Activated CD8-positive, alpha-beta memory T cell treated with anti-CD3 and anti-CD28 coated beads, Interleukin-2, amount 50 U/mL, for 48 hours (primary cell): Measurements from ENCODE around the gene PANK2.
"Not testable (repeated sequence)": the region's sequence is repeated elsewhere in the genome, so short reads cannot be mapped to it uniquely, and the experiment has no call there.

ENCODE experiments used
- DNase-seq: peaks from one replicate; pipeline ENCODE4 v3.0.0-alpha.2; 2020

PANK2 gene

GRCh38 chr20:3902446-3902845 is 13.3 kb downstream of the PANK2 start:
- no peak for DNase-seq

- DNase-seq, result no peak
Observed at GRCh38 chr20:3904224-3904623, 15.0 kb downstream of the PANK2 start.

DNA sequence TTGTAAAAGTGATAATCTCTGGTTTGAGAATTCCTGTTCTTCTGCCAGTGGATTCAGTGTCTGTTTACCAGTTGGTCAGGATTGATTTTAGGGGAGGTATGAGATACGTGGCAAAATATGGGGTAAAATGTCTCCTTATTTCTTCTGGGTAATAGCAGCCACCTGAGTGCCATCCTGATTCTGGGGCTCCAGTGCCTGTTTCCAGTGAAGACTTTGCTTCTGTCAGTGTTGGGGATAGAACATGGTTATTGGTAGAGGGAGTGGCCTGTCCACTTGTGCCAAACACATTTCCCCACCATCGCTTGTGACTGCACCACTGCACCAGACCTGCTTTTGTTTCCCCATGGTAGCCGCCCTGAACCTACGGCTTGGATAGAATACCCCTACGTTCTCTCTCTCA is 15.7 kb downstream of the PANK2 start:
- DNase-seq, result no peak

DNA sequence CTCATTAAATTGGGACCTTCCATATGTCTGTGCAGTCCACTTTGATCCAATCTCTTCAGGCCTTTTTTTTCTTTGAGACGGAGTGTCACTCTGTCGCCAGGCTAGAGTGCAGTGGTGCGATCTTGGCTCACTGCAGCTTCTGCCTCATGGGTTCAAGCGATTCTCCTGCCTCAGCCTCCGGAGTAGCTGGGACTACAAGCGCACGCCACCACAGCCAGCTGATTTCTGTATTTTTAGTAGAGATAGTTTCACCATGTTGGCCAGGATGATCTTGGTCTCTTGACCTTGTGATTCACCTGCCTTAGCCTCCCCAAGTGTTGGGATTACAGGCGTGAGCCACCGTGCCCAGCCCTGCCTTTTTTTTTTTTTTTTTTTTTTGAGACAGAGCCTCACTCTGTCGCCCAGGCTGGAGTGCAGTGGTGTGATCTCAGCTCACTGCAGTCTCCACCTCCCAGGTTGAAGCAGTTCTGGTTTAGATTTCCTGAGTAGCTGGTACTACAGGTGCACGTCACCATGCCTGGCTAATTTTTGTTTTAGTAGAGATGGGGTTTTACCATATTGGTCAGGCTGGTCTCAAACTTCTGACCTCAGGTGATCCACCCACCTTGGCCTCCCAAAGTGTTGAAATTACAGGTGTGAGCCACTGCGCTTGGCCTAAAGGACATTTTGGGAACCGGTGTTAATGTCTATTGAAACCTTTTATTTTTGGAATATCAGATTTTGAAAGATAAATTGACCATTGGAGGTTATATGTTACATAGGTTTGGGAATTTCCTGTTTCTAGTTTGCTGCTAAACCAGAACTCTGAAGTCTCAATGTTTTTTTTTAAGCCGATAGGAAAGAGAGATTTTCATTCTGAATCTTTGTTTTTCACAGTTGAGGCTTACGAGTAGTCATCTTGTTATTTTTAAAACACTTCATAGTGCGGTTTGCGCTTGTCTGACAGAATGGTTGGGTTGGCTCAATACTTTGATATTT is 17.8 kb downstream of the PANK2 start:
- not testable (repeated sequence) for DNase-seq

DNA sequence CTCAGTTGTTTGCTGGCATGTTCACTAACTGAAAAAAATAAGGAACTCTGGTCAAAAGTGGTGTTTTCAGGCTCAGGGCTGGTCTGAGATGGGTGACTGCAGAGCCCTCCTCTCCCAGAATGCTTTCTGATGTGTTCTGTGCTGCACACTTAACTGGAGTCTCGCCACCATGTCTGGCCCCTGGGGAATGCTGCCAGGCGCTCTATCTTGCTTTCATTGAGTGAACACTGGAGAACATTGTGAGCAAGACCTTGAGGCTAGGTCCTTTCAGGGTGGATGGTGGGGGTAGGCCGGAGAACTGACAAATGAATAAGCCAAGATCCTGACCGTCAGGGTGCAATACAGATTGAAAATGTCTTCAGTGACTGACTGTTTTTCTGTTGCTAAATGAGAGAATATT is 19.5 kb downstream of the PANK2 start:
- no peak for DNase-seq

DNA sequence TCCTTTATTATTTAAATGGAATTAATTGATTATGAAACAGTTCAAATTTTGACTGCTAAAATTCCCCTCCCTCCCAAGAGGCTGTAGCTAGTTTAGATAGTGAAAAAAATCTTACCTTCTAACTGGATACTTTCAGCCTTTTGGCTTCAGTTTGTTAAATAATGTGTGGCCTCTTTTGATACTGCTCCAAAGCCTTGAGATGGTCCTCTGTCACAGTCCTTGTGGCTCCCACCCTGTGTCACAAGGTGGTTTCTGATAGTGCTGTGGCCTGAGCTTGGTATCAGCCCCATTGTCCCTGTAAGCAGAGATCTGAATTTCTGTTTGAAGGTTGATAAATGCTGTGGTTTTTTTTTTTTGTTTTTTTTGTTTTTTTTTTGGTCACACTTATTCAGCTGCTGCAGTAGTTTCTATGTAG is 20.8 kb downstream of the PANK2 start:
- DNase-seq, result no peak

- no peak for DNase-seq
Observed at GRCh38 chr20:3910853-3911252, 21.7 kb downstream of the PANK2 start.

- no peak for DNase-seq
Observed at GRCh38 chr20:3911956-3912355, 22.8 kb downstream of the PANK2 start.

DNA sequence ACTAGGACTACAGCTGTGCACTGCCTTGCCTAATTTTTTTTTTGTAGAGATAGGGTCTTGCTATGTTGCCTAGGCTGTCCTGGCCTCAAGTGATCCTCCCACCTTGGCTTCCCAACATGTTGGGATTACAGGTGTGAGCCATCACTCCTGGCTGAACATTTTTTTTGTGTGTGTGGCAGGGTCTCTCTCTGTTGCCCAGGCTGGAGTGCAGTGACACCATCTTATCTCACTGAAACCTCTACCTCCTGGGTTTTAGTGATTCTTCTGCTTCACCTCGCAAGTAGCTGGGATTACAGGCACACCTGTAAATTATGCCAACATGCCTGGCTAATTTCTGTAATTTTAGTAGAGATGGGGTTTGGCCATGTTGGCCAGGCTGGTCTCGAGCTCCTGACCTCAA is 25.3 kb downstream of the PANK2 start:
- DNase-seq, result no peak

DNA sequence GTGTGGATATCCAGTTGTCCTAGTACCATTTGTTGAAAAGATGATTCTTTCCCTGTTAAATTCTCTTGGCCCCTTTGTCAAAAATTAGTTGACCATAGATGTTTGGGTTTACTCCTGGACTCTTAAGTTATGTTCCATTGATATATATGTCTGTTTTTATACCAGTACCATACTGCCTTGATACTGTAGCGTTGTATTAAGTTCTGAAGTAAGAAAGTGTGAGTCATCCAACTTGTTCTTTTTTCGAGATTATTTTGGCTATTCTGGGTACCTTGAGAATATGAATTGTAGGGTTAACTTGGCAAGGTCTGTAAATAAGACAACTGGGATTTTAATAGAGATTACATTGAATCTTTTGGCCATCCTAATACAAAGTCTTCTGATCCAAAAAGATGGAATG is 26.5 kb downstream of the PANK2 start:
- DNase-seq, result no peak

GRCh38 chr20:3916364-3916763 is 27.2 kb downstream of the PANK2 start:
- no peak for DNase-seq

DNA sequence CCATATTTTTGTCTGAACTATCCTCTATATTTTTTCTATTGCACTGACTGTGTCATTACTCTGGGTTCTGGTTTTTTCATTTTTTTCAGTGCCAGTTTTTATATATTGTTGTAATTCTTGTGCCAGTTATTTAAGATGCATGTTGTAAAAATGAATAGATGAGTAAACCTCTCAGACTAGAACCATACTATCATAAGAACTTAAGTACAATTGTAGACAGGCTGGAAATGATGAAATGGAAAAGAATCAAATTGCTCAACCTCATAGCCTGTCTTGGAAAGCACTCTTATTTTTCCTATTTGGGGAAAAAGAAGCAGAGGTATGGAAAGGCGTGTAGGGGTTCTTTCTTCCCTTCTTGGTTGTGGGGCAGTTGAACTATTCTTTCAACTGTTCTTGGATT is 30.2 kb downstream of the PANK2 start:
- no peak for DNase-seq

- DNase-seq, result no peak
Observed at GRCh38 chr20:3922223-3922982, 33.2 kb downstream of the PANK2 start.

DNA sequence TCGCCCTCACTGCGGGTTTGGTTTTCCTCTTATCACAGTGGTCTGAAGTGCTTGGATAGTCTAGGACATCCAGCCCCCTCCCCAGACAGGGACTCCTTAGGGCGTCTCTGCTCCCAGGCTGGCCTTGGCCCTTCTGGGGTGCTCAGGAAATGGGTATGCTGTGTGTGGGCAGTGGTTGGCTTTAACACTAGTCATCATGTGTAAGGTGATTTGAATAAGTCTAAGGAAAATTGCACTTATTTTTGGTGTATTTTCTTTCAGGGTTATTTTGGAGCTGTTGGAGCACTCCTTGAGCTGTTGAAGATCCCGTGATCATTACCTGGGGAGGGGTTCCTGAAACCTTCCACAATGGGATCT is 33.8 kb downstream of the PANK2 start:
- DNase-seq, result no peak

- no peak for DNase-seq
Observed at GRCh38 chr20:3923818-3924217, 34.6 kb downstream of the PANK2 start.

DNA sequence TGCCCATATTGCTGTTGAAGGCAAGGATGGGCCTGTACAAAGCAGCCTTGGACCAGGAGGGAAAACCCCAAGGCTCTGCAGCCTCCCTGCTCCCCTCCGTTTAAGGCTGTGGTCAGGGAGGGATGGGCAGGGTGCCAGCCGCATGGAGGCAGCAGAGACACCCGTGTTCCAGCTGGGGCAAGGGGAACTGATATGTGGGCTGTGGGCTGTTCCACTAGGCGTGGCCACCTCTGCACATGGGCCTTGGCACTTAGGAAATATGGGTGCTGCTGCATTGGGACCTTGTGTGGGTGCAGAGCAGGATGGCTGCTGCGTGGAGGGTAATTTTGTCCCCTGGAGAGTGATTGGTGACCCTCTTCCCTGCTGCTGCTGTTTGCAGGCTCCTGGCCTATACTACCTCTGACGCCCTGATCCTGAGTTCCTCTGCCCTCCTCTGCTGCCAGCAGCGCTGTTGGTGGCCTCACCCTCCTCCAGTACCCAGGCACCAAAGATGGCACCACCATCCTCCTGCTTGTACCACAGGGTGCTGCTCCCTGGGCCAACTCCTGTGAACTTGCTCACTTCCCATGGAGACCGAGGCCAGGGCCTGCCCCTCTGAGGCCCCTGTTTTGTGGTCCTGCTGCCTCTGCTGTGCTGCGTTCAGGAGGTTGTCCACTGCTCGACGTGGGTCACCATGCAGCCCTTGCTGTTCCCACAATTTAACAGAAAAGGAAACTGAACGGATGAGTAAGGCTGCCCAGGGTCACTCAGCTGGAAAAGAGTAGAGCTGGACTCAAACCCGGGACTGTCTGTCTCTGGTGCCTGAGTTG is 35.3 kb downstream of the PANK2 start:
- no peak for DNase-seq

DNA sequence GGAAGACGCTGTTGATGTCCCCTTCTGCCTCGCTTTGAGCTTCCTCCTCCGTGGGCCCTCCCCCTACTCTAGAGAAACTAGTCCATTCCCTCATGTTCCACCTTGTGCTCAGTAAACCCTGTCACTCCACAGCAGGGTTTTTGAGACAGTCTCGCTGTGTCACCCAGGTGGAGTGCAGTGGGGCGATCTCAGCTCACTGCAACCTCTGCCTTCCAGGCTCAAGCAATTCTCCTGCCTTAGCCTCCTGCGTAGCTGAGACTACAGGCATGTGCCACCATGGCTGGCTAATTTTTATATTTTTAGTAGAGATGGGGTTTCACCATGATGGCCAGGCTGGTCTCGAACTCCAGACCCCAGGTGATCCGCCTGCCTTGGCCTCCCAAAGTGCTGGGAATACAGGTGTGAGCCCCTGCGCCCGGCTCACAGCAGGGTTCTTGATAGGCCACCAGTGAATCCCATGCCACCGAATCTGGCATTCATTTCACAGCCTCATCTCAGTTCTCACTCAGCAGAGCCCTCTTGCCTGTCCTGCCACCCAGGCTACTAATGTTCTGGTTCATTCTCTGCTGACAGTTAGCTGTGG is 36.0 kb downstream of the PANK2 start:
- DNase-seq, result no peak

GRCh38 chr20:3925899-3926638 is 36.9 kb downstream of the PANK2 start:
- no peak for DNase-seq

DNA sequence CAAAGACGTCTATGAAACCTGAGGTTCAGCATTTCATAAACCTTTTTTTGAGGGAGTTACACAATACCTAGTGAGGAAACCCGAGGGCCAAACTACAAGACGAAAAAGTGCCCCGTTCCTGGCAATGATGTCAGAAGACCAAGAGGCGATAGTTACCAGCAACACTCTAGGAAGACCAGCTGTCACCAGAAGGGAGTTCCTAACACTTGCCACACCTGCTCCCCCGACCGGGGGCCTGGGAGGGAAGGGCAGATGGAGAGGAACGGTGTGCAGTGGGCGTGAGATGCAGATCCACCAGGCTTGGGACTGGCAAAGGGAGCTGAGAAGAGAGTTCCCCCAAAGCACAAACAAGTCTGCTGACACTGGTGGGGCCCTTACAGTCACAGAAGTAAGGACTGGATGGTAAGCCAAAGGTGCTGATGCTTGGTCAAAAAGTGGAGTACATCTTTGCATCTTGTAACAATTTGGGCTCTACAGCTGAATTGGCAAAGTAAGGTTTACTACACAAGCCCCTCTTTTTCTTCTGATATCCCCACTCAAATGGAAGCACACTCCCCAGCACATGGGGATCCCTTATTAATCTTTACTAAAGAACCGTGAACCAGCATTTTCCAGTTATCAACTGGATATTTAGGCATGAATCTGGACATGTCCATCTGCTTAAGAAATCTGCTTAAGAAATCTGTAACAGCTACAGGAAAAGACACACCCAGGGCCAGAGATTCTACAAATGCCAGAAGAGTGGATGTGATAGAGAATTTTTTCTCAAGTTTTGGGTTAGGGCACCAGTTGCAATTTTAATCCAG is 38.5 kb downstream of the PANK2 start:
- no peak for DNase-seq

DNA sequence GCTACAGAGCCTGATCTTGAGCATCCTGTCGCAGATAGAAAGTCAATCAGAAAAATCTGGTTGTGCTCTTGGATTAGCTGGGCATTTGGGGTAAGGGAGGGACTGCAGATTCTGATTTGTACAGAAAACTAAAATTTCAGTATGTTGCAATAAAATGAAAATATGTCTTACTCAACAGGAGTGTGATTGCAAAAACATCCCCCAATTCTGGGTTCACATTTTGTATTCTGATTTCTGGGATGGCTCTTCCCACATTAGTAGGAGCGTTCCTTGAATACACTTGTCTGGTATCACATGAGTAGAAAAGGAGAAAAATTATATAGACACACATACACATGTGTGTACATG is 40.5 kb downstream of the PANK2 start:
- no peak for DNase-seq
